NOMO-1 treated with DMSO at 0.1 percent for 48 hours (cell line): ENCODE data around the gene ANKRD13A.

Experiments
- DNase-seq: peaks from one replicate; lab custom pipeline; 2025; ENCODE audit not compliant: unreplicated experiment; lab: John Stamatoyannopoulos, UW

ANKRD13A gene

DNA sequence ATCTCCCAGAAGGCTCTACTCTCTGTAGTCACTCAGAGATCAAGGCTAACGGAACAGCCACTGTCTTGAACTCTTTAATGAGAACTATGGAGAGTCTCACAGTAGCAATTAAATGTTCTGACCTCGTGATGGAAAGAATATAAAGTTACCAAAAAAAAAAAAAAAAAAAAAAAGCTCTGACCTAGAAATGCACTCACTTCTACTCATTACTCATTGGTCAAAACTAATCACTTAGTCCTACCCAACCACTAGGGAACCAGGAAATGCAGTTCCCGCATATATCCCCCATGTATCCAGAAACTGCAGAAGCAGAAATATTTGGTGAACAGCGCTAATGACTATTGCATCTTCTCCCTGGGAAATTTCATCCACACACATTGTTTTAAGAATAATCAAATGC, 78.6 kb downstream of the ANKRD13A start:
- no peak for DNase-seq

DNA sequence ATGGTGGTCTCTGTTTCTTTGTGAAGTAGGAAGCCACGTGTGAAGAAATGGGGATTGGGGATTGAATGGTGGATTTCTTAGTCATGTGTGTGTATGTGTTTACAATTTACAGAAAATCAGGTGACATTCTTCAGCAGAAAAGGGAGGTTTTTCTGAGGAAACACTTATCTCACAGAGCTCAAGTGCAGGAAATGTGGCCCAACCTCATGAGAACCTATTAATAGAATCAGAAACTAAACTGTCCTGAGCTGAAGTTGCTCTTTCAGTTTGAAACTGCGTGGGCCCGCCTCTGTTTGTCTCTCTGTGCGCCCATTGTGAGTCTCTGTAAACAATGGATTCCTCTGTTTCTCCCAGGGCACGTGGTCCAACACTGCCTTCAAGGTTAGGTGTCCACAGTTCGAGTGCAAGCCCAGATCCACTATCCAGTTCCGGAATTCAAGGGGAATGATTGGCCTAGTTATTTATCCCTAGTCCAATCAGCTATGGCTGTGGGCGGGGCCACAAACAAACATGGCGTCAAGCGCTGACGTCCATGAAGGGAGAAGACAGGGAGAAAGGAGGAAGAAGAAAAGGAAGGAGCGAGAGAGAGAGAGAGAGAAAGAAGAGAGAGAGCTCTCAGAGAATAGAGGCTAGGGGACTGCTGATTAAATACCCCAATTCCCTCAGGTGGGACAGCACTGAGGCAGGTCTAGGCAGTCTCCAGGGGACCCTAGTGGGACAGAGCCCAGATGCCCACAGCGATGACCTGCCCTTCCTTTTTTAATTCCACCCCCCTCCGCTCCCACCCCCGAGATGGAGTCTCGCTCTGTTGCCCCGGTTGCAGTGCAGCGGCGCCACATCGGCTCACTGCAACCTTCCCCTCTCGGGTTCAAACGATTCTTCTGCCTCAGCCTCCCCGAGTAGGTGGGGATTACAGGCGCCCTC, 80.5 kb downstream of the ANKRD13A start:
- DNase-seq: peak; percentile 92

DNA sequence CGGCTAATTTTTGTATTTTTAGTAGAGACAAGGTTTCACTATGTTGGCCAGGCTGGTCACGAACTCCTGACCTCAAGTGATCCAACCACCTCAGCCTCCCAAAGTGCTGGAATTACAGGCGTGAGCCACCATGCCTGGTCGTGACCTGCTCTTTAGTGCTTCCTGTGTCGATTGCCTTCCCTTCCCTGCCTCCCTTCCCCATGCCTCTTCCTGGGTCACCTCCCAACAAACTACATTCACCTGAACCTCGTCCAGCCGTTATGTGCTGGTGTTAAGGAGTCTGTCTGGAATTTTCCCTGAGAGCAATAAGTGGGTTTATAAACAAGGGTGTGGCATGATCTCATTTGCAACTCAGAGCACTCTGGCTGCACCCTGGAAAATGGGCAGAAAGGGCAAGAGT, 81.2 kb downstream of the ANKRD13A start:
- no peak for DNase-seq

DNA sequence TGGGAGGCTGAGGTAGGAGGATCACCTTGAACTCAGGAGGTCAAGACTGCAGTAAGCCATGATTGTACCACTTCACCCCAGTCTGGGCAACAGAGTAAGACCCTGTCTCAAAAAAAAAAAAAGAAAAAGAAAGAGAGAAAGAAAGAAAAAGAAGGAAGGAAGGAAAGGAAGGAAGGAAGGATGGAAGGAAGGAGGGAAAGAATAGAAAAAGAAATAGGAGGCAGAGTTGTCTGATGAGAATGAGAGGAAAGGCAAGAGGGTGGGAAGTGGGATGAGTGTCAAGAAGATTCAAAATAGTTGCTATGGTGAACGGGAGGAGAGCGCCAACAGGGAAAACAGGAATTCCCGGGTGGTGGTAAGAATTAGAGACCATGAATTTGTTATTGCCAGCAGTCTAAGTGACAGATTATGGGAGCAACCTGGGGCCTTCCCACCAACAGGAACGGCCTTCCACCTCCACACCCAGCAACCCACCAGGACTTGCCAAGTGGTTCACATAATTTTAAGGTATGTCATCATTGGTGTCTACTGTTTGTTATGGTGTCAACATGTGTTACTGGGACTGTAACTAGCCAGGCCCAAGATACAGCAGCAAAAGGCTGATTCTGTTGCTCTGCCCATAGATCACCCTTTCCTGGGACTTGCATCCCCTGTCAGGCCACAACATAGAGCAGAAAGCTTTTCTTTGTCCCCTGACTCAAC, 85.2 kb downstream of the ANKRD13A start:
- no peak for DNase-seq

DNA sequence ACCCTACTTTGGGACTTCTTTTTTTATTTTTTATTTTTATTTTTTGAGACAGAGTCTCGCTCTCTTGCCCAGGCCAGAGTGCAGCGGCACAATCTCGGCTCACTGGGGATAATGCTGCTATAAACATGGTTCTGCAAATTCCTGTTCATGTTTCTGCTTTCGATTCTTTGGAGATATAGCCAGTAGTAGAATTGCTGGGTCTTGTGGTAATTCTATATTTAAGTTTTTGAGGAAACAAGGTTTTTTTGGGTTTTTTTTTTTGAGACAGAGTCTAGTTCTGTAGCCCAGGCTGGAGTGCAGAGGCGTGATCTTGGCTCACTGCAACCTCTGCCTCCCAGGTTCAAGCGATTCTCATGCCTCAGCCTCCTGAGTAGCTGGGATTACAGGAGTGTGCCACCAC, 89.0 kb downstream of the ANKRD13A start:
- DNase-seq: peak; percentile 90

DNA sequence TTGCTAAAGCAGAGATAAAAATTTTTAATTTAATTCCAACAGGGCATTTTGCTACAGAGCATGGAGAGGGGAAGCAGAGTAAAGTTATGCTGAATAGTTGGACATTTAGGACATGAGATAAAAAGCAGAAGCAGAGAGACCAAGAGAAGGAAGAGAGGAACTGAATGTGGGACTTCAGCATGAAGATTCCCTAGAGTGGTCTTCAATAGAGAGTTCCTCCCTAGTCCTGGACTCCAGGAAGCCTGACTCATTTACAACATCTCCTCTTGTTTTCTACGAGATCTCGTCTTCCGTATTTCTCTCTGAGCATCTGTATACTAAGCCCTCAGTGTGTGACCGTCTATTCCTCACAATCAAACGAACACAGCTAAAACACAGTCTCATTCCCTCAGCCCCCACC, 89.7 kb downstream of the ANKRD13A start:
- DNase-seq: peak; percentile 69
